ENCODE data around the gene ZHX3.

DNA sequence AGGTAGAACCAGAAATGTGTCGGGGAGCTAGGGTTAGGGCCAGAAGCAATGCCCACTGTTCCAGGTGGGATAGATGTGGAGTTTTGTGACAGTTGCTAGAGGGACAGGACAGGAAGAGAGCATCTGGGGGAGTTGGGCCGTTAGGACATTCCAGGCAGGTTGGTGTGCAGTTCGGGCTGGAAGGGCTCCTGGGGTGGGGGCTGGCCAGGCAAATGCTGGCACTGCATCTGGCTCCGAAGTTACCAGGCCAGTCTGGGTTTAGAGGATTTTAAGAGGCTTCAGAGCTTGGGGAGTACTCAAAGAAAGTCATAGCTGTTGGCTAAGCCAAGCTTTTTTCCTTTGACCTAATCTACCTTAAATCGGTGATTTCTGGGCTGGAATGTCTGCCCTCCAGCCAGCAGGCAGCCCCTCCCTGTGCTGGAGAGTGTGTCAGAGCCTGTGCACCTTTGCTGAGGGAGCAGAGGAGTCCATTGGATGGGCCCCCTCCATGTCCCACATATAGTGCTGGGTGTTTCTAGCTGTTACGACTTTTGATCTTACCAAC, 159.4 kb downstream of the ZHX3 start:
- TF ChIP-seq CTCF (IDR thresholded peaks at IDR 0.05) (no peak), POLR2A (IDR thresholded peaks at IDR 0.05) (no peak)

All from right lobe of liver (tissue), 4 donors.